Stimulated activated CD8-positive, alpha-beta memory T cell treated with anti-CD3 and anti-CD28 coated beads, Interleukin-7, amount 100 ng/mL, for 24 hours (primary cell): ENCODE data around the gene VPS37D.
"Not testable (repeated sequence)": the region's sequence is repeated elsewhere in the genome, so short reads cannot be mapped to it uniquely, and the experiment has no call there.

Experiments used
- DNase-seq: peaks from one replicate; pipeline ENCODE4 v3.0.0-alpha.2; 2020; ENCODE audit warnings: low read depth

VPS37D gene

GRCh38 chr7:73646785-73647724 is 20.6 kb upstream of the VPS37D start:
- DNase-seq, result no peak

- no peak for DNase-seq
These were observed 19.7 kb upstream of the VPS37D start for GRCh38 chr7:73647725-73648592.

GRCh38 chr7:73648593-73649332 is 18.9 kb upstream of the VPS37D start:
- no peak for DNase-seq

- DNase-seq, result no peak
These were observed 18.1 kb upstream of the VPS37D start for GRCh38 chr7:73649576-73649975.

GRCh38 chr7:73650524-73650923 is 17.1 kb upstream of the VPS37D start:
- no peak for DNase-seq

DNA sequence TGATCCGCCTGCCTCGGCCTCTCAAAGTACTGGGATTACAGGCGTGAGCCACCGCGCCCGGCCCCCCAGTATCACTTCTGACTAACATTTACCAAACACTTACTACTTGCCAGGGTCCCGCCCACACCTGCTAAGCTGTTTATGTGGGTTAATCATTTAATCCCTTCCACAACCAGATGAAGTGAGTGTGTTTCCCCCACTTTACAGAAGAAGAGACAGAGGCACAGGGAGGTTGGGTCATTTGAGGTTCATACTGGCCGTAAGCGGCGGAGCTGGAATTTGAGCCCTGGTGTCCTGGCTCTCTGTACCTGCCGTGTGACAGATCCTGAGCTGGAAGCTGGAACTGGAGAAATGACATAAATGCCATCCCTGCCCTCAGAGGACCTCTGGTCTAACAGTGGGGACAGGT is 15.1 kb upstream of the VPS37D start:
- DNase-seq, result no peak

DNA sequence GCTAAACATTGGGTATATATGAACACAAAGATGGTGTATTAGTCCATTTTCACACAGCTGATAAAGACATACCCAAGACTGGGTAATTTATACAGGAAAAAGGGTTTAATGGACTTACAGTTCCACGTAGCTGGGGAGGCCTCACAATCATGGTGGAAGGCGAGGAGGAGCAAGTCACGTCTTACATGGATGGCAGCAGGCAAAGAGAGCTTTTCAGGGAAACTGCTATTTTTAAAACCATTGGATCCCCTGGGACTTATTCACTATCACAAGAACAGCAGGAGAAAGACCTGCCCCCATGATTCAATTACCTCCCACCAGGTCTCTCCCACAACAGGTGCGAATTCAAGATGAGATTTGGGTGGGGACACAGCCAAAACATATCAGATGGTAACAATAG is 12.3 kb upstream of the VPS37D start:
- not testable (repeated sequence) for DNase-seq

DNA sequence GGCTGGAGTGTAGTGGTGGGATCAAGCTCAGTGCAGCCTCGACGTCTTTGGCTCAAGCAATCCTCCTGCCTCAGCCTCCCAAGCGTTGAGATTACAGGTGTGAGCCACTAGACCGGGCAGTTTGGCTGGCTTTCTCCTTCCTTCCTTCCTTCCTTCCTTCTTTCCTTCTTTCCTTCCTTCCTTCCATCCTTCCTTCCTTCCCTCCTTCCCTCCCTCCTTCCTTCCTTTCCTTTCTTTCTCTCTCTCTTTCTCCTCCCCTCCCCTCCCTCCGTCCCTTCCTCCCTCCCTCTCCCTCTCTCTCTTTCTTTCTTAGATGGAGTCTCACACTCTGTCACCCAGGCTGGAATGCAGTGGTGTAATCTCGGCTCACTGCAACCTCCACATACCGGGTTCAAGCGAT is 7.6 kb upstream of the VPS37D start:
- no peak for DNase-seq

GRCh38 chr7:73660594-73660993 is 7.0 kb upstream of the VPS37D start:
- not testable (repeated sequence) for DNase-seq

DNA sequence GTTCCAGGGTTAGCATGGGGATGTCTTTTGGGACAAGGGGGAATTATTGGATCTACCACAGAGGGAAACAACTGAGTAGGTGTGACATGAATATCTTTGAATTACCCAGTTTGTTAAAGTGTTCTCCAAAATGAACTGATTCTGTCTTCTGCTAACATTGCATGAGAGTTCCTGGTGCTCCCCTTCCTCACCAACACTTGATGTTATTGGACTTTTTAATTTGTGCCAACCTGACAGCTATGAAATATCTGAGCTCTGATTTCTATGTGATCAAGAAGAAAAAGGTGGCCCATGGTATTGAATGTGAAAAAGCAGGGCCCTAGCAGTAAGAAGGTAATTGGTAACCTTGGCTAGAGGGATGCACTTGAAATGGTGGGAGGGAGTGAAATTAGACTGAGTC is 4.6 kb upstream of the VPS37D start:
- no peak for DNase-seq

- DNase-seq, result no peak
These were observed 663 bp downstream of the VPS37D start for GRCh38 chr7:73668103-73668885.

- no peak for DNase-seq
These were observed 1.2 kb downstream of the VPS37D start for GRCh38 chr7:73668886-73669230.

GRCh38 chr7:73669288-73669701 is 1.7 kb downstream of the VPS37D start:
- no peak for DNase-seq

- DNase-seq, result no peak
These were observed 2.3 kb downstream of the VPS37D start for GRCh38 chr7:73669858-73670385.

- no peak for DNase-seq
These were observed 3.7 kb downstream of the VPS37D start for GRCh38 chr7:73671322-73671661.

GRCh38 chr7:73671857-73672445 is 4.3 kb downstream of the VPS37D start:
- no peak for DNase-seq

DNA sequence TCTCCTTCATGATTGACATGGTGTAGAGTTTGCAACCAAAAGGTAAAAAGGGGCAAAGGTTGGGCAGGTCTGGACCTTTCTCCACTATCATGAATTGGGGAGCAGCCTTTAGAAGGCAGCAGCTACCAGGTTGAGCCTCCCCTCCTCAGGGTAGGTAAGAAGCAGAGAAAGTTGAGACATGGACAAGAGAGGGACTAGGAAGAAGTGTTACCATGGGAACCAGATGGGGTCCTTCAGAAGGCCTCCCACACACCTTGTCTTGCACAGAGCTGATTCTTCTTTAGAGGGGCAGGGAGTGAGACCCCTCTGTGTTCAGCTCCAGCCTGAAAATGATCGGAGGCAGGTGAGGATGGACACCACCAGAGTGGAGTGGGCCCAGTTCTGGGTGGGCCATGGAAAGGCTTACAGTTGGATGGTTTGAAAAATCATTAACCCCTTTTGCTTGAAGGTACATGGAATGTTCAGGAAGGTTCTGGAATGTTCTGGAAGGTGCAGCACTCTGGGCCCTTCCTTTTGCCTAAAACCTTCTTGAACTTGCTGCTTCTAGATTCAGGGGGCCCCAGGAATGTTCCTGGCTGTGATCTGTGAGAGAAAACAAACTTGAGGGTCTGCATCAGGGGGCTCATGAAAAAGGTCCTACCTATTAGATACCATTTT is 7.0 kb downstream of the VPS37D start:
- DNase-seq, result no peak

DNA sequence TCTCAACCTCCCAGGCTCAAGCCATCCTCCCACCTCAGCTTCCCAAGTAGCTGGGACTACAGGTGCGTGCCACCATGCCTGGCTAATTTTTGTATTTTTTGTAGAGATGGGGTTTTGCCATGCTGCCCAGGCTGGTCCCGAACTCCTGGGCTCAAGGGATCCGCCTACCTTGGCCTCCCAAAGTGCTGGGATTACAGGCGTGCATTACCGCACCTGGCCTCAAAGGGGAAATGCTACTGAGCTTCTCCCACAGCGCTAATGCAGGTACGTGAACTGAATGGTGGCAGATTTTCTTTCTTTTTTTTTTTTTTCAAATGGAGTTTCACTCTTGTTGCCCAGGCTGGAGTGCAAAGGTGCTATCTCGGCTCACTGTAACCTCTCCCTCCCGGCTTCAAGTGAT is 8.4 kb downstream of the VPS37D start:
- DNase-seq, result not testable (repeated sequence)

- DNase-seq, result no peak
These were observed 11.2 kb downstream of the VPS37D start for GRCh38 chr7:73678862-73679261.

DNA sequence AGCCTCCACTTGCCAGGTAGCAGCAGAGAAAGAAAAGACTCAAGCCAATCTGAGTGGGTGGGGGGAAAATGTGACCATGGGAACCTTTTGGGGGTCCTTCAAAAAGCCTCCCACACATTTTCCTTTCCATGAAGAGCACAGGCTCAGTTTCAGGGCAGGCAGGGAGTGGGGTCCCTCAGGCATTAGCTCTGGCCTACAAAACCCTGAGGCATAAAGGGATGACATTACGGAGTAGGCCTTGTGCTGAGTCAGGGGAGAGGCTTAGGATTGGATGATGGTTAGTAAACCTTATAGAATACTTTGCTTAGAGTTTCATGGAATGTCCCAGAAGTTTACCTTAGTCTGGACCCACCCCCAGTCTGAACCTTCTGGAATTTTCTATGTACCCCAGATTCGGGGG is 12.1 kb downstream of the VPS37D start:
- no peak for DNase-seq
